GM04503 (cell line): ENCODE results near the gene ZDHHC11B.

Experiments
- DNase-seq: peaks from one replicate; pipeline ENCODE4 v3.0.0-alpha.2; 2012; ENCODE audit warnings: low read depth

Gene ZDHHC11B

GRCh38 chr5:673161-673830 lies 111.2 kb downstream of the ZDHHC11B start:
- DNase-seq, result no peak

- DNase-seq, result peak; percentile 37
Measured at GRCh38 chr5:672329-673160, 112.0 kb downstream of the ZDHHC11B start.

GRCh38 chr5:671459-672328 lies 112.8 kb downstream of the ZDHHC11B start:
- no peak for DNase-seq

GRCh38 chr5:670396-671270 lies 113.9 kb downstream of the ZDHHC11B start:
- no peak for DNase-seq

- DNase-seq, result no peak
Measured at GRCh38 chr5:669842-670395, 114.6 kb downstream of the ZDHHC11B start.

- no peak for DNase-seq
Measured at GRCh38 chr5:669111-669841, 115.3 kb downstream of the ZDHHC11B start.

GRCh38 chr5:668283-668995 lies 116.1 kb downstream of the ZDHHC11B start:
- no peak for DNase-seq

- no peak for DNase-seq
Measured at GRCh38 chr5:666816-667498, 117.6 kb downstream of the ZDHHC11B start.

GRCh38 chr5:665956-666711 lies 118.4 kb downstream of the ZDHHC11B start:
- DNase-seq, result no peak

GRCh38 chr5:665541-665955 lies 119.0 kb downstream of the ZDHHC11B start:
- DNase-seq, result no peak

GRCh38 chr5:664994-665360 lies 119.6 kb downstream of the ZDHHC11B start:
- no peak for DNase-seq

GRCh38 chr5:664343-664993 lies 120.1 kb downstream of the ZDHHC11B start:
- DNase-seq, result no peak

GRCh38 chr5:663436-664342 lies 120.8 kb downstream of the ZDHHC11B start:
- no peak for DNase-seq

- DNase-seq, result no peak
Measured at GRCh38 chr5:662751-663435, 121.6 kb downstream of the ZDHHC11B start.

GRCh38 chr5:661891-662750 lies 122.4 kb downstream of the ZDHHC11B start:
- no peak for DNase-seq
